GM12801 (cell line): Measurements from ENCODE around the gene ZNF804B.

ENCODE experiments used
- CTCF ChIP-seq: IDR thresholded peaks from one replicate; pipeline ENCODE4 v1.5.1; 2011; ENCODE audit warnings: control low read depth; ENCODE audit not compliant: insufficient read length; ENCODE audit errors: extremely low read depth

ZNF804B gene

DNA sequence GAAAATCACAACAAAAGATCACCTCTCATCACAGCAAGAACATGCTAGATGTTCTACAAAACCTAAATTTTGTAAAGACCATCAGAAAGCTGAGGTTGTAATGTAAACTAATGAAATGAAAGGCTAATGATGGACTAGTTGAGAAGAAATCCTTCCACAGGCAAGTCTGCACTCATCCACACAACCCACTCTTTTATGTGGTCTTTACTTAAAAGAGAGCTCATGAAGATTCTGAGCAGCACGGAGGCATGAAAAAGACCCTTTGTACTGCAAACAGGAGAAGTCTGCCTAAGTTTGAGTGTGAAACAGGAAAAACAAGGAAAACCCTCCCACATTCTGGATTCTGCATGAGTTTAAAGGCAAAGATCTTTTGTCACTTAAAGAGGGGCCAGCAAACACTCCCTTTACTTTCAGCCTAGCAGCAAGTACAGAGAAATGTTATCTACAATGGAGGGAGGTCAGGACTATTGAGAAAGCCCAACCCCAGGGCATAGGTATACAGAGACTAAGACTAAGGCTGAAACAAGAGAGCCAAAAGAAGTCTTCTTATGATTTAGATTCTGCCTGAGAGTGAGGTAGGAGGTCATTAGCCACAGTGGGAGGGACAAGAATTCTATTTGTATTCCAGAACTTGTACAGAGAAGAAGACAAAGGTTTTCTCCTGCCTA, 557.2 kb downstream of the ZNF804B start:
- TF ChIP-seq CTCF: no peak

DNA sequence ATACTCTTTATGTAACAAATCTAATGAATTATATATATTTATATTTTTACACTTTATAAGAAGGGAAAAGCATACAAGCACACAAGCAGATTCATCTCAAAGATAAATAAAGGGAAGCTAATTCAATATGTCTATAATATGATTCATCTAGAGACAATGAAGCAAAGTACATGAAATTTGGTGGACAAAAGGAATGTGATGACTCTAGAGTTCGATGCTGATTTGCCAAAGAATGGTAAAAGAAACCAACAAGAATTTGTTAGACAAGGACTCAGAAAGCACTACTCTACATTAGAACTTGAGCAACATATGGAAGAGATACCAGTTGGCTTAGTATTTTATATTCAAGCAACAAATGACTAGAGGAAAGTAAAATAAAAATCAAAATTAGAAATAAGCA, 572.5 kb downstream of the ZNF804B start:
- no peak for TF ChIP-seq CTCF

- no peak for TF ChIP-seq CTCF
Observed at GRCh38 chr7:89334797-89335196, 575.3 kb downstream of the ZNF804B start.

GRCh38 chr7:89335490-89335889, 576.0 kb downstream of the ZNF804B start:
- no peak for TF ChIP-seq CTCF

DNA sequence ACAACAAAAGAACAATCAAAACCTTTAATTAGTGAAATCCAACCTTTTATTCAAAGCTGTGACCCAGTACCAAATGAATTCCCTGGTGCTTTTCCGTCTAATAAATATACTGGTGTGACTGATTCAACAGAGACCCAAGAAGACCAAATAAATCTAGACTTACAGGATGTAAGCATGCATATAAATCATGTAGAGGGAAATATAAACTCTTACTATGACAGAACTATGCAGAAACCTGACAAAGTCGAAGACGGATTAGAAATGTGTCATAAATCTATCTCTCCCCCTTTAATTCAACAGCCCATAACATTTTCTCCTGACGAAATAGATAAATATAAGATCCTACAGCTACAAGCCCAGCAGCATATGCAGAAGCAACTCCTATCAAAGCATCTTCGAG, 576.6 kb downstream of the ZNF804B start:
- no peak for TF ChIP-seq CTCF

DNA sequence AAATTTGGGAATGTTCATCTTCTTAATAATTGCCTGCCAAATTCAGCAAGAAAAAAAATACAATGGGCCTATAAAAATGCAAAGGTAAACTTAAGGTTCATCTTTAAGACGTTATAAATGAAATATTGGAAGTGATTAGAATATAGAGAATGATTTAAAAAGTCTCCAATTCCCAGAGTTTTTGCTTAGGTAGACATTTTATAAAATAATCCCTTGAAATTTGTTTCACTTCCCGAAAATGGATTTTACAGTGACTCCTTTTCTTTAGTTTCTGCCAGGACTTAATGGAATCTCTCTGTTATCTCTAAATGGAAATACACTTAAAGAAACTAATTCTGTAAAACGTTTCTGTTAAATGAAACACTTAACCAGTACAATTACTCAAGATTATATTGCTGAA, 580.2 kb downstream of the ZNF804B start:
- TF ChIP-seq CTCF: no peak

DNA sequence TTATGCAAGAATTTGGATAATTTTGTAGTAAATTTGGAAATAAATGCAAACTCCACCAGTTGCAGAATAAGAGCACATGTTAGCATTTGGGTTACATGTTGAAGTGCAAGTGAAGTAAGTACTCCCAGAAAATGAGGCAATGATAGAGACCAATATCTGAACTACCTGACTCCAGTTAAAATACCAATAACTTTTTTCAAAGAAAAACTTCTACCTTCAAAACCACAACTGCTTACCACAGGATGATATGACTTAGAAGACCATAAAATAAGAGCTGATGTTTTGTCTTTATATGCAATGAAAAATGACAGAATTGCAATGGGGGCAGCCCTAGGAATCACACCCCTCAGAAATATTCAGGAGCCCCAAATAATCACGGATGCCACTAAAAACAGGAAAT, 597.6 kb downstream of the ZNF804B start:
- TF ChIP-seq CTCF: no peak

DNA sequence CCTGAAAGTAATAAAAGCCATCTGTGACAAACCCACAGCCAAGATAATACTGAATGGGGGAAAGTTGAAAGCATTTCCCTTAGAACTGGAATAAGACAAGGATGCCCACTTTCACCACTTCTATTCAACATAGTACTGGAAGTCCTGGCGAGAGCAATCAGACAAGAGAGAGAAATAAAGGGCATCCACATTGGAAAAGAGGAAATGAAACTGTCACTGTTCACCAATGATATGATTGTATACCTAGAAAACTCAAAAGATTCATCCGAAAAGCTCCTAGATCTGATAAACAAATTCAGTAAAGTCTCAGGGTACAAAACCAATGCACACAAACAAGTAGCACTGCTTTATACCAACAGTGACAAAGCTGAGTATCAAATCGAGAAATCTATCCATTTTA, 617.7 kb downstream of the ZNF804B start:
- TF ChIP-seq CTCF: no peak
